Measurements from ENCODE around the gene APLF.
A peak's percentile ranks its signal among the peaks of the same experiment; 100 is the strongest.
"Not testable (repeated sequence)": the region's sequence is repeated elsewhere in the genome, so short reads cannot be mapped to it uniquely, and the experiment has no call there.

APLF gene

DNA sequence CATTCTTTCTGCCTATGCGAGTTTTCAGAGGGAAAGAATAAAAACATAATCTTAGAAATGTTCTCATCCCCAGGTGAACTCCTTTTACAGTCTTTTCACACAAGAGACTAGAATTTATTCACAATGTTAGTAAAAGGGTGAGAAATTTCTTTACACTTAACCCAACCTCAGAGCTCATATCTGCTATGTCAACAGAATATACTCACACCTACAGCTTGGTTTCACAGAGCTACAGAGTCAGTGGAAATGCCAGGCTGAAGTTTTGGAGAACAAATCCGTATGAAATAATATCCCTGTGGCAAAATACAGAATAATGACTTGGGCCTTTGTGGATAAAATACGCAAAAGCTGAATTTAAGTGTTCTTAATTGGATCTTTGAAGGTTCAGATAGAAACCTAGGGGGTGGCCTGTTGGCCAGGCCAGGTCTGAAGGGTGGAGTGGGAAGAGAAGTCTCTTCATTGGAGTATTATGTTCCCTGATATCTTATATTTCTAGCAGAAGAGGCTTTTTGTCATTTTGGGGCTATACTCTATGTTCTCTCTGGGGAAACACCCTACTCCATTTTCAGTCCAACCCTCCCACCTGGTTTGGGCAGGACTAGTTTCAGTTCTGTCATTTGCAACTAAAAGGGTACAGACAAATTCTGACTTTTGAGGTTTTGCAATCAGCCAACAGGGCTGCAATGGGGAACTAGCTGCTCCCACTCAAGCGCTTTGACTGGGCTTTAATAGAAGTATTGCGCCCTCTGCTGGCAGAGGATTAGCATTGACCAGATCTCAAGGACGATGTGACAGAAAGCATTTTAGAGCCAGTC is 26.0 kb upstream of the APLF start:
- DNase-seq (ENCODE audit: low spot score) = peak; percentile 82

DNA sequence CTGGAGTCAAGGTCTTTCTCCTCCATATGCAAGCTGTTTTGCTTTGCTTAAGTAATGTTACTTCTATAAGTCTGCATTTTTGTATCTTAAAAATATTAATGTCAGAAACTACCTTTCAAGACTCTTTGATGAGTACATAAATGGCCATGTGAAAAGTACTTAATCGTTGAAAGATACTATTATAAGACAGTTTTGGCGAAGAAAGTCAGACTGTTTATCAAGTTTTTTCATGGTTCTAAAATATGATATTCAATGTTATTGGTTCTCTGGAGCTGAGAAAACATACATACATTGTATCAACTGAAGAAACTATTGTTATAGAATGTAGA is 25.4 kb upstream of the APLF start:
- no peak for DNase-seq (ENCODE audit: low spot score)

DNA sequence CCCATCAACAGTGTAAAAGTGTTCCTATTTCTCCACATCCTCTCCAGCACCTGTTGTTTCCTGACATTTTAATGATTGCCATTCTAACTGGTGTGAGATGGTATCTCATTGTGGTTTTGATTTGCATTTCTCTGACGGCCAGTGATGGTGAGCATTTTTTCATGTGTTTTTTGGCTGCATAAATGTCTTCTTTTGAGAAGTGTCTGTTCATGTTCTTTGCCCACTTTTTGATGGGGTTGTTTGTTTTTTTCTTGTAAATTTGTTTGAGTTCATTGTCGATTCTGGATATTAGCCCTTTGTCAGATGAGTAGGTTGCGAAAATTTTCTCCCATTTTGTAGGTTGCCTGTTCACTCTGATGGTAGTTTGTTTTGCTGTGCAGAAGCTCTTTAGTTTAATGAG is 21.0 kb upstream of the APLF start:
- DNase-seq (ENCODE audit: low spot score) = not testable (repeated sequence)

DNA sequence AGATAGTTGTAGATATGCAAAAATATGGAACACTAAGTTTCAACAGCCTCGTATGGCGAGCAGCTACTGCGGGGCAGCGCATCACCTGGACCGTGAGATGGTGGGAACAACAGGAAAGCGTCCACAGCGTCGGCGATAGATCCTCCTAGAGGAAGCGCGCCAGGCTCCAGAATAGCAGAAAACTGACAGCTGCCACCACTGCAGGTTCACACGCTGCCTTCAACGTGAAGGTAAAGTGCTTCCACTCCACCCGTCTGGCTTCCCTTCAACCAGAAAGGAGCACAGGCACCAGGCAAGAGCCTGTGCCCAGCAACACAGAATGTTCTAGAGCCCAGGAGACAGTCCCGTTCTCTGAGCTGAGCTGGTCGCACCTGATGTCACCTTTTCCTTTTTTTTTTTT is 20.3 kb upstream of the APLF start:
- no peak for DNase-seq (ENCODE audit: low spot score)

DNA sequence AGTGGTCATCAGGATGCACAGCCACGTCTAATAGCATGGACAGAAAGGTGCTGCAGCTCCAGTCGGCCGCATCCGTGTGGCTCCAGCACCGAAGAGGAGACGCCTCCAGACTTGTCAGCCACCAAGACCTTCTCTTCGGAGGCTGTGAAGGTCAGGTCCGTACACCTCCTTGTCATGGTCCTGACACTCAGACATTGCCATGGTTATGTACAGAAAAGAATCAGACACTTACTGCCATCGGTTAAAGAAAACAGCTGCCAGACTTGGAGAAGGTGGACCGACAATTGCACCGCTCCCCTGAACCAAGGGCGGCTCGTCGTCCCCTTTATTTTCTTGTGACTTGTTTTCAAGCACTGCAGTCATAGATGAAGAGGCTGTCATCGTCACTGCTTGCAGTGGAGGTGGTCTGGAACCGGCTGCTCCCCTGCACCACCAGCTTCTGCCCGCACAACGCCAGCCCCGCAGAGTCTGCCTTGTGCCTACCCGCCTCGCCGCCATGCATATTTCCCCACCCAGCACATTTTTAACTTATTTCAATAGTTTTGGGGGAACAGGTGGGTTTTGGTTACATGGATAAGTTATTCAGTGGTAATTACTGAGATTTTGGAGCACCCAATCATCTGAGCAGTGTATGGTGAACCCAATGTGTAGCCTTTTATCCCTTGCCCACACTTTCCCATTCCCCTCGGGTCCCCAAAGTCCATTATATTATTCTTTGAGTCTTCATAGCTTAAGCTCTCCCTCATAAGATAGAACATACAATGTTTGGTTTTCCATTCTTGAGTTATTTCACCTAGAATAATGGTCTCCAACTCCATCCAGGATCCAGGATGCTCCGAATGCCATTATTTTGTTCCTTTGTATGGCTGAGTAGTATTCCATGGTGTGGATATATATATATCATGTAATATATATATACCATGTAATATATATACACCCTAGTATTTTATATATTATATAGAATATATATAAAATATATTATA is 18.4 kb upstream of the APLF start:
- no peak for DNase-seq (ENCODE audit: low spot score)

DNA sequence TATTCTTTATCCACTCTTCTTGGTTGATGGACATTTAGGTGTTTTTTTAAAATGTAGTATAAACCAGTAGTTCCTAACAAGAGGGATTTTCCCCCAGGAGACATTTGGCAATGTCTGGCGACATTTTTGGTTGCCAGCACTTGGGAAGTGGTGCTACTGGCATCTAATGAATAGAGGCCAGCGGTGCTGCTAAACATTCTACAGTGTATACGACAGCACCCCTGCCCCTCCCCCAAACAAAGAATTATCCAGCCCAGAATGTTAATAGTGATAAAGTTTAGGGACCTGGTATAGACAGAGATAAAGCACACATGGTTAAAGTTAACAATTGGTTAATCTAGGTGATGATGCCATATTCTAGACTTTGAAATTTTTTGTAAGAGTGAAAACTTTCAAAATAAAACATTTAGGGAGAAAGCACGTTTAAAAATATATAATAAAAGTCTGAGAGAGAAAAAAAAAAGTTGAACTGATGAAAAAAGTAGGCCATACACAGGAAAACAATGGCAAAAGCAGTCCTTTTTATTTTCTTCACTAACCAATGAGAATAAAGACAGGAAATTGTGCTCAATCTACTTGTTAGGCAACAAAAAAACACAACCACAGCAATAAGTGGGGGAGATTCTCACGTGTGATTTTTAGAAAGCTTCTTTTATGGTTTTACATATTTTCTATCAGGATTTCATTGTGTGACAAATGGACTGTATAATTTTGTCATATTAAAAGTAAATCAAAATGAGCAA is 15.1 kb upstream of the APLF start:
- DNase-seq (ENCODE audit: low spot score) = no peak

DNA sequence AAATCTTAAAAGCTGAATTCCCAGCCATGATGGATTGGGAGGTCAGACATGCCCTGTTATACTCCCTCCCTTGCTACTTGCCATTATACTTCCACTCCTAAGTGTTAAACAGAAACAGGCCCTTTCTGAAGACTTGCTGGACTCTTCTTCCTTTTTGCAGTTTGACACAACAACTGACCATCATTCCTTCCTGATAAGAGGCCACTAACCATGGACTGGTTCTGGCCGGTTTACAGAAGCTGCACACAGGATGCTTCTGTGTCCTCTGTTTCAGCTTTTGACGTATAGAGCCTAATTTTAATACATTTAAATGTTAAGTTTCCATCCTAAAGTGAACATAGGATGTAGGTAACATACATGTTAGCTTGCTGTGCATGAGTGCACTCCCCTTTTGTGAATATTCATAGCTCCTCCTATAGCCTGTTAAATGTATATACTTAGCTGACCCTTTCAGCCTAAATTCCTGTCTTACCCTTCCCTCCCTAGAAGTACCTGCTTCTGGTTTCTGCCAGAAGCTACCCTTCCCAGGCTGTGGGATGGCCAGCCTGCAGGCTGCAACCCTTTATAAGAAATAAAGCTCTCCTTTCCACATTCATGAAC is 13.5 kb upstream of the APLF start:
- no peak for DNase-seq (ENCODE audit: low spot score)

DNA sequence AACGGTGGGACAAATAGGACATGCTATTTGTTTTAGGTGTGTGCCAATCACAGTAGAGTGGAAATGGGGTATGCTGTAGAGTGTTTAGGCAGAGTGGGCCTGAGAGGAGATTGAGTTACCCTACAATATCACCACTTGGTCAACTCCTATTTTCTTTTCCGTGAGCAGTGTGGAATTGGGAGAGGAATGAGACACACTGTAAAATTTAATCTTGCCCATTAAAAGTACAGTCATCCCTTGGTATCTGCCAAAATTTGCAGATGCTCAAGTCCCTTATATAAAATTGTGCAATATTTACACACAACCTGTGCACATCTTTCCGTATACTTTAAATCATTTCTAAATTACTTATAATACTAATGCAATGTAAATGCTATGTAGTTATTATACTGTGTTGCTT is 12.7 kb upstream of the APLF start:
- no peak for DNase-seq (ENCODE audit: low spot score)

DNA sequence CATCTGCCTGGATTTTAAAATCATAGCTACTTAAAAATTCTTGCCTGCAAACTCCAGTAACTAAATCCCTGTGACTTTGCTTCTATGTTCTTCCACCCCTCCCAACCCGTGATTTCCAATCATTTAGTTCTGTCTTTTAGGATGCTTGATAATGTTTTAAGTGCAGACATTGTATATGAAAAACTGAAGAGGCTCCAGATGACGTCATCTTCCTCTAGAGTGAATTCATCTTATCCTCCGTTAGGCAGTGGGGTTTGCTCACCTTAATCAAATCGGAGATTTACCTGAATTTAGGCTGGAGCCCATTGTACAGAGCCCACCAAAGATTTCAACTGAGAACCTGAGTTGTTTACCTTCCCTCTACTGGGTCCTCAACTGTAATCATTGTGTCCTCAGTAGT is 11.2 kb upstream of the APLF start:
- no peak for DNase-seq (ENCODE audit: low spot score)

DNA sequence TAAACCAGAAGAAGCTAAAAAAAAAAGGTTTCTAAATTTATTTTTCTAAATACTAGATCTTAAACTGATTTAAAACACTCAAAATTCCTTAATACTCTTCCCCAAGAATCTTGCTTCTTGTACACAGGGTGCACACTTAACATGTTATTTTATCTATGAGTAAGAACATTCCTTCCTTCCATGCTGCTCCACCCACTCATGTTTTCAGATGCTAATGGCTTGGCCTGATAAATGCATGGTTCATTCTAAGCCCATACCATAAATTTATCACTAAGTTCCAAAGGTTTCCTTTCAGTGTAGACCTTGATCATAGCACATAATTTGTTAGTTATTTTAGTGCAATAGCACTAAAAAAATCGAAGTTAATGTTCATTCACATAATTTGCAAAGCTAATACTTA is 8.4 kb upstream of the APLF start:
- DNase-seq (ENCODE audit: low spot score) = no peak

DNA sequence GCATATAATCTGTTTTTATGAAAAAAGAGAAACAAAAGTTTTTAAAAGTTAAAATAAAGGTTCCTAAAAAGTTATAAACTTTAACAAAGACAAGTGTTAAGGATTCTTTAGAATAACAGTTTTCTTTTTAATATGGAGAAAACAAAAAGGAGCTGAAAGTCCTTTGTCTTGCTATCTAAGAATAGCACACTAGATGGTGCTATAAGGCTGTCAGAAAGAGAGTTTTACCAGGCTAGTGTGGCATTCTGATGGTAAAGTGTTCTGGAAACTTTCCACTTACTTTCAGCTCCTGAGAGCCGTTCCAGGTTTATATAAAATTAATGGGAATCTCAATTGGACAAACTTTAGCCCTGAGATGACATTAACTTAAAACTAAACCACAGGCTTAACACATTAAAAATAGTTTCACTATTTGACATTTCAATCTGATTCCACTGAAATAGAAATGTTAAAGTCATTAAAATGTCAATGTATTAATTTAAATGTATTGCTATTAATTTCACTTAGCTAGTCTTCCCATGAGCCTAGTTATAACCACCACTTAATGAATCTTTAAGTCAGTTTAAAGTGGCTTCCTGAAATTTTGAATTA is 4.0 kb upstream of the APLF start:
- DNase-seq (ENCODE audit: low spot score) = peak; percentile 44

DNA sequence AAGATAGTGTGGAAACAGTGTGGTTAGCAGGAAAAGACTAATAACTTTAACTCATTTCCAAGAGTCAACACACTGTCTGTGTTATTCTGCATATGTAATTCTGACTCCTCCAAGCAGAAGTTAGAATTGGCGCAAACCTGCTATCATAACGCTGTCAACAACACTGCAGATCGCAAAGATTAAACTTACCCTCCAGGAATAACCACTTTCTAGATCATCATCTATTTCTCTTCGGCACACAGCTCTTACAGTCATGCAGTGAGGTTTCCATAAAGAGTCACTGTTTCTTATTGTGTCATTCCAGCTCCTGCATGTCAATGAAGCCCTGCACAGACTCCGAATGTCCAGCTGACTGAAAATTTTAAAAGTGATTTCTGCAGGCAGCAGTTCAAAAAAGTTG is 2.7 kb upstream of the APLF start:
- DNase-seq (ENCODE audit: low spot score) = no peak

DNA sequence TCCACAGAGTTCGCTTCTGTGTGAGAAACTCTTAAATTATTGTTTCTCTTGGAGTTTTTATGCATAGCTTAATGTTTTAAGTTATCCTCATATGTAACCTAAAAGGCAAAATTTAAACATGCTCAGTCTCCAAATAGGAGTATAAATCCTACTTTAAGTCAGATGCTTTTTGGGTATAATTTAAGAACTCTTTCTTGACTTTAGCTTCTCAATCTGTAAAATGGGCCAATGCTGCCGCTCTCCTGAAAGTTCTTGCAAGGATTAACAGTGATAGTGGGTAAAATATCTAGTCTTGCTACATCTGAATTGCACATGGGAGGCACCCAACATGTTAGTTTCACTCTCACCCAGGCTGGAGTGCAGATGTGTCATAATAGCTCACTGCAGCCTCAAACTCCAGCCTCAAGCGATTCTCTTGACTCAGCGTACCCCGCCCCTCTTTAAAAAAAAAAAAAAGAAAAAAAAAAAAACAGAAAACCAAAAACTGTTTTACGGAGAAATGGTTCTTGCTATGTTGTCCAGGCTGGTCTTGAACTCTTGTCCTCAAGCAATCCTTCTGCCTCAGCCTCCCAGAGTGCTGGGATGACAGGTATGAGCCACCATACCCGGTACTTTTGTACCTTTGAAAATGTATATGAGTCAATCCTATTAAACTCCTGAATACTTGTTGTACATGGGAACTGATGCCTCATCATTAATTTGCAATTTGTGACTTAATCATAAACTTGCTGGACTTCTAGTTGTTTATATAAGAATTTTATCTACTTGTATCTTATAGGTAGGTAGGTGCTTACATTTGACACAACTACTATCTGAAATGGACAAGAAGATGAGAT is 2.1 kb upstream of the APLF start:
- no peak for DNase-seq (ENCODE audit: low spot score)

DNA sequence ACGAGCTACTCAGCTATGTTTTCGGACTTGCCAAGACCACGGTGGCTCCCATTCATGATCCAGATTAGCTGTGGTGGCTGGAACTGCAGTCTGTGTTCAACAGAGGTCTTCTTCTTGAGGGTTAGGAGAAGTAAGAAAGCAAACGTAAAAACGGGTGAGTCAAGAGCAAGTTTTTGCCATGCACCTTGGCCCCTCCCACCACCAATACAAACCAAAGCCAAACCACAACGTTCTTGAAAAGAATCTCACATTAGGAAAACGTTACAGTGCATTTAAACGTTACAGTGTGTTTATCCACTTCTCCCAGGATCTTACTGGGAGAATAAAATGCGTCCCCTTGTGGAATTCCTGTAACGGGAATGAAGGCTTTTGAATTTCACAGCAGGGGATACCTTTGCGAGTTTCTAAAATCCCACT is 1.0 kb upstream of the APLF start:
- peak; percentile 25 for DNase-seq (ENCODE audit: low spot score)

DNA sequence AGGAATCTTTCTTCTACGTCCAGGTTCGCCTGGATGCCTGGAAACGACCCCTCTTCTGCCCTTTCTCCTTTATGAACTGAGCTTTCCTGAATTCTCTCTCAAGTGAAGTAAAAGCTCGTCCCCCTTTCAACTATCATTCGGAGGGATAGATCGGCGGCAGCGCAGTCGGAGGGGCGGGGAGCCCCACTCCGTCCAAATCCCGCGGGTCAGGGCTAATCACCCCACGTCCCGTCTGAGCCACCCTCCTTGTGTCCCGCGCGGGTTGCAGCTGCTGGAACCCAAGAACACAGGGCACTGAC is 658 bp upstream of the APLF start:
- DNase-seq (ENCODE audit: low spot score) = no peak

DNA sequence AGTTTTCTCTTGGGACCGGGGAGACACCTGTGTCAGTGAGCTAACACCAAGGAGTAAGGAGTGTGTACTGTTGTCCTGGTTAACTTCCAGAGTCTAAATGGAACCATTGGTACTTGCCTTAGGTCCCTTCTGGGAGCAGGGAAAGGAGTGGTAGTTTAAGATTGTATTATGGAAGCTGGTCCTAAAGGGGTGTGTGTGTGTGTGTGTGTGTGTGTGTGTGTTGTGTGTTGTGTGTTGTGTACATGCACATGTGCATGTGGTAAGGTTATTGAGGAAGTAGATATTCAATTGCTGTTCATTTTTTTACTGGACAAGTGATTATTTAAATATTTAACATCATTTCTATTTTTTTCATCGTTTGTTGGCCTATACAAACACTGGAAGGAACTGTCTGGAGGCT is 1.4 kb downstream of the APLF start:
- no peak for DNase-seq (ENCODE audit: low spot score)

DNA sequence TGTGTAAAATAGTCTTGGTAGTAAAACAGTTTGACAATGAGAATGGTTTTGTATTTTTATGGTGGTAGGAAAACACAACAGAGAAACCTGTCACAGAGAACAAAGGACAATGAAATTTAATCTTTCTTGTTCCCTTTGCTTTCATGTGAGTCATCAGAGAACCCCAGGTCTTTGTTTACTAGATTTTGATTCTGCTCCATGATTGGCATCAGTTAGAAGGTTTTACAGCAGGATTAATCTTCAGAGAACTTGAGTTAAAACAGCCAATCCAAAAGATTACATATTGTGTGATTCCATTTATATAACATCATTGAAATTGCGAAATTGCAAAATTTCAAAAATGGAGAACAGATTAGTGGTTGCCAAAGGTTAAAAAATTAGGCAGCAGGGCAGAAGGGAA is 2.5 kb downstream of the APLF start:
- DNase-seq (ENCODE audit: low spot score) = no peak

DNA sequence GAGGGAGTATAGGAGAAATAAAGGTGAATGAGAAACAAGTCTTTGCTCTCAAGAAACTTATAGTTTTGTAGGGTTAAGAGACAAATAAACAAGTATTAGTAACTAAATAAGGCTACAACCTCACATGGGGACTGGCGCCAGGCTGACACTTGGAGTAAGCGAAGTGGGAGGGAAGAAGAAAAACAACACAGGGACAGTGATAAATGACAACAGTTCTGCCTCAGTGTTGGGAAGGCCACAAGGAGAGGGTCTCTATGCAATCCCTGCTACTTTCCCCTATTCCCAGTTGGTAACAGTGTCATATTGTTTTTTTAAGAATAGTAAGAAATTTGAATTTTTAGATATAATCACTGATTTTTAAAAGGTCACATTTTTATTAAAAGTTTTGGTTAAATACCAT is 4.0 kb downstream of the APLF start:
- no peak for DNase-seq (ENCODE audit: low spot score)

DNA sequence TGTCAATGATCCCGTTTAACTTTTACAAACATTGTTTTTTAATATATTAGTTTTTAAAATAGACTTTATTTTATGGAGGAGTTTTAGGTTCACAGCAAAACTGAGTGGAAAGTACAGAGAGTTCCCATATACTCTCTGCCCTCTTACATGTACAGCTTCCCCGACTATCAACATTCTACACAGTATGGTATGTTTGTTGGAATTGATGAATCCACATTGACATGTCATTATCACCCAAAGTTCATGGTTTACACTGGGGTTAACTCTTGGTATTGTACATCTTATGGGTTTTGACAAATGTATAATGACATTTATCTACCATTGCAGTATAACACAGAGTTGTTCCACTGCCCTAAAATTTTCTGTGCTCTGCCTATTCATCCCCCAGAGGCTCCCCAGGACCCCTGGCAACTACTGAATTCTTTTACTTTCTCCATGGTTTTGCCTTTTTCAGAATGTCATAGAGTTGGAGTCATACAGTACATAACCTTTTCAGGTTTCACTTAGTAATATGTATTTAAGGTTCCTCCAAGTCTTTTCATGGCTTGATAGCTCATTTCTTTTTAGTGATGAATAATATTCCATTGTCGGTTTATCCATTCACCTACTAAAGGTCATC is 5.5 kb downstream of the APLF start:
- DNase-seq (ENCODE audit: low spot score) = no peak

DNA sequence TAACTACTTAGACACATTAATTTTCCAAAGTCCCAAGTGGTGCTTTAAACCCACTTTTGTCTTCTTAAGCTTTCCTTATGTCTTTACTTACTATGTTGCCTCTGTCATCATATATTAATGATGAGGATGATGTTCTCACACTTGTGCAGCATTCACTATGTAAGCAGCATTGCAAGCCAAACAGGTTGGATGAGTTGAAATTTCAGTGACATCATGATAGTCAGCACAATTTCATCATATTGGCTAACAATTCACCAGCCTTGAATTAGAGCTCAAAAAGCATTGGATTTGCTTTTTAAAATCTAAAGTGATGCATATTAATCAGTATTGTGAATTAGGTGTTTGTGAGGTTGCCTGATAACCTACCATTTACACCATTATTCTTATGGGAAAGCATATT is 7.7 kb downstream of the APLF start:
- no peak for DNase-seq (ENCODE audit: low spot score)

DNA sequence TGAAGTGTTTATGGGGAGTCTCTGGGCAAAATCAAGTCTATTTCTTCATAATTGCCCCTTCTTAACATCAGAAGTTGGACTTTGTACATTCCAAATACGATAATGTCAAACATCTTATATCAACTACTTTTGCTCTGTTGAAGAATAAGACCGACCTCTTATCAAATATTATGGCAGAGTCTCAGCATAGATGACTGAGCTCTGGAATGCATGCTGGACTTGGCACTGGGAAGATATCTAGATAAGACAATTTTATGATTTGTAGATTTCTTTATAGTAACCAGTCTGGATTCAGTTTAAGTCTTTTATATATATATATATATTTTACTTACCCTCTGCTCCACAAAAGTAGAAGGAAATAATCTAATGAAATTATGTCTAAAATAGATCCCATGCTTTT is 8.2 kb downstream of the APLF start:
- DNase-seq (ENCODE audit: low spot score) = no peak
